HG02840 (cell line): Measurements from ENCODE around the gene ZMAT3.

ENCODE experiments used
- ATAC-seq: cut with Tn5 transposase; IDR thresholded peaks from one replicate; pipeline ENCODE4 v1.9.1; 2021; ENCODE audit warnings: mild to moderate bottlenecking, moderate library complexity, moderate number of reproducible peaks; ENCODE audit not compliant: unreplicated experiment, low FRiP score

The ZMAT3 gene

DNA sequence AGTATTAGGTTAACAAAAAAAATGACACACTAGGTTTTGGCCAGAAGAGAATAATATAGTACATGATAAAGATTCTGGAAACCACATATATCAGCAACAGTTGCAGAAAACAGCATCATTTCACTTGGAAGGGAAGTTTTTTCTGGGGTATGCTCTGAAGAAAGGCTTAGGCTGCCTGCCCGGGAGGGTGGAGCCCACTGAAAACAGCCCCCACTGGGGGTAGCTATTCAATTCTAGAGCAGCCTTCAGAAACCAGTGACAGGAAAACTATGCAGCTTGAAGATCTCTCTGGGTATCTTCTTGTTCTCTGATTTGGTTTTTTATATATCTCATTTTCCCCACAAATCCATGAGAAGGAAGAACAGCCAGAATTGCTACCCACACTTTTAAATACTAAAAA, 43.2 kb downstream of the ZMAT3 start:
- ATAC-seq = no peak

GRCh38 chr3:179027326-179027900, 44.2 kb downstream of the ZMAT3 start:
- ATAC-seq = no peak

DNA sequence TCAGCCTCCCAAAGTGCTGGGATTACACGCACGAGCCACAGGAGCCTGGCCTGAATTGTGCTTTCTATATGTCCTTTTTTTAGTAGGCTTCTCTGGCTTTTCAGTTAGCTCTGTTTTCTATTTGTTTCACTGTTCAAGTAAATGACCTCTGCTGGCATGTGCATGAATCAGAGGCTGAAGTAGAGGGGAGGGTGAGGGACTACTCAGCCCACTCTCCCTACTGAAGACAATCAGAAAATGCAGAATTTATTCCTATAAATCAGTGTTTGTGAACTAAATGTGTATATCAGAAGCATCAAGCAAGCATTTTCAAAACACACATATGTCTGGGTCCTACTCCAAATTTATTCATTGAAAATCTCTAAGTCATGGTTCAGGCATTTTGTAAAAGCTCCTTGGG, 45.0 kb downstream of the ZMAT3 start:
- no peak for ATAC-seq

GRCh38 chr3:179021119-179021903, 50.3 kb downstream of the ZMAT3 start:
- no peak for ATAC-seq

DNA sequence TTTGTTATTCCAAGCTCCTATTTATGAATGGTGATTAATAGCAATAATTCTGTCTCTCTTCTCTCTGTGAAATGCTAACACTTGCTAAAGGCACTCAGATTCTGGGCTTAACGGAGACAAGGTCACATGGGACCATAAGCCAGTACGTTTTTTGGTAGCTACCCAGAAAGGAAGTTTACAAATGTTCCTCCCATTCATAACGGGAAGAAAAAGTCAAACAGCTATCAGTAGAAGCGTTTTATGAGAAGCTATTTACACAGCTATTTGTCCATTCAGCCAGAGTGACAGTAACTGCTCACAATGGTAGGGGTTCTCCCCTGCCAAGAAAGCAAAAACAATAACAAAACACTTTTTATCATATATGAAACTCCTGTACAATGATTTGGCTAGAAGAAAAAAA, 51.5 kb downstream of the ZMAT3 start:
- no peak for ATAC-seq

GRCh38 chr3:179018808-179019207, 52.8 kb downstream of the ZMAT3 start:
- no peak for ATAC-seq

- peak; percentile 70 for ATAC-seq
Observed at GRCh38 chr3:179016979-179017670, 54.5 kb downstream of the ZMAT3 start.

GRCh38 chr3:179015551-179016020, 56.0 kb downstream of the ZMAT3 start:
- peak; percentile 57 for ATAC-seq

DNA sequence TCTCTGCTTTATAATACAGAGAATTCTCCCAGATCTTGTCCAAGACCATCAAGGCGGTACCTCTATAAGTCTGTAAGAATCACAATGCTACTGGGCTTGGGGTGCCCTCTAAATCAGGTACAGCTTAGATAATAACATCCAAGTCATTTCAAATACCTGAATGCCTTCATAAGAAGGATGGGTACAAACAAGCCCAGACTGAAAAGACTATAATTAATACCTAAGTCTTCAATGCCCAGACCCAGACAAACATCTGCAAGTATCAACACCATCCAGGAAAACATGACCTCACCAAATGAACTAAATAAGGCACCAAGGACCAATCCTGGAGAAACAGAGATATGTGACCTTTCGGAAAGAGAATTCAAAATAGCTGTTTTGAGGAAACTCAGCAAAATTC, 65.9 kb downstream of the ZMAT3 start:
- ATAC-seq = no peak

DNA sequence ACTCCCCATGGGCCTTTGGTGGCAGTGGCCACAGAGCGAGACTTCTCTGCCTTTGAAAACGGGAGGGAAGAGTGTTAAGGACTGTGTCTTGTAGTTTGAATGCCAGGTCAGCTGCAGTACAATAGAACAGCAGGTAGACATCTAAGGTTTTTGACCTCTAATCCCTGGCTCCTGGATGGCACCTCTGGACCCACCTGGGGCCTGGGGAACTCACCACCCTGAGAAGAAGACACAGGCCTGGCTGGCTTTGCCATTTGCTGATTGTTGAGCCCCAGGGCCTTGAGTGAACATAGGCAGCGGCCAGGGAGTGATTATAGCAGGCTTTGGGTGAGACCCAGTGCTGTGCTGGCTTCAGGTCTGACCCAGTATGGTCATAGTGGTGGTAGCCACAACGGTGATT, 66.4 kb downstream of the ZMAT3 start:
- ATAC-seq = no peak

DNA sequence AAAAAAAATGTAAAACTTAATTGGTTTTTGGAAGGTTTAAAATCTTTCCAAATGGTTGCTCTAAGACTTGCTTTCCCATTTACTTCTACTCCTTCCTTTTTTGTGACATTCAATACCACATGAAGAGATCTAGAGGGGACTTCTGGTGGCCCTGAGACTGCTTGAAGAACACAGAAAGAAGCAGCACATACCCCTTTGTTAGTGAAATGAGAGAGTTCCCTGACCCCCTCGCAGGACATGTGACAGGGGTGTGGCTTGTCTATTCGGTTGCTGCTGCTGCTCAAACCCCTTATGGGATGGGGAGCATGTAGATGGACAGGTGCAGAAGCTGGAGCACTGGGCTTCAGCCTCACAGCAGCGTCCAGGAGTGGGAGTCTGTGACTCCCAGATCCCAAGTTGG, 71.0 kb downstream of the ZMAT3 start:
- ATAC-seq = no peak

DNA sequence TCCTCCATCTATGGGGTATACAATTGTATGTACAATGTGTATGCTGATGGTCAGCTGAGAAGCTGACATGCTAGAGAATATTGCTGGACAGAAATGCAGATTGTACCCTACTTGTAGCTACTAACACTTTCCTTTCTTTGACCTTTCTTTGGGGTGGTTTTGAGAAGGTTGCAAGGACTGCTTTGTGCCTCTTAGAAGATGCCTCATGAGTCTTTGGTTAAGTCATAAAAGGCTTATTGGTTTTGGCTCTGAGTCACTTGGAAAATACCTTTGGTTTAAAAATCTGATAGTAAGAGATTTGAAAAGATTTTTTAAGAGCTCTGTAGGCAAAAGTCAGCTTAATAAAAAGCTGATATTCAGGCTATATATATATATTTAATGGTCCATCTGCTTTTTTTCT, 71.5 kb downstream of the ZMAT3 start:
- ATAC-seq = peak; percentile 79

DNA sequence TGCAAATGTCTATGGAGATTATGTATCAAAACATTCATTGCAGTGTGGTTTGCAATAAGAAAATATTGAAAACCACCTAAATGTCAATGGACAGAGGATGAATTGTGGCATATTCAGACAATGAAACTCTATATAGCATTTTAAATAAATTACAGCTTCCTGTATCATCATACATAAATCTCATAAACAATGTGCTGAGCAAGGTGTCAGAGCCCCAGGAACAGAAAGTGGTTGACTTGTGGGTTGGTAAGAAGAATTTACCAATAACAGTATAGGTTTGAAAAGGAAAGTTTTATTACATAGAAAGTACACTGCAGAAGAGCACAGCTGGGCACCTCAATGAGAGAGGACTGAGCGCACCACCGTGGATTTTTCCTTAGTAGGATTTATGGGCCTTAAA, 75.2 kb downstream of the ZMAT3 start:
- no peak for ATAC-seq

DNA sequence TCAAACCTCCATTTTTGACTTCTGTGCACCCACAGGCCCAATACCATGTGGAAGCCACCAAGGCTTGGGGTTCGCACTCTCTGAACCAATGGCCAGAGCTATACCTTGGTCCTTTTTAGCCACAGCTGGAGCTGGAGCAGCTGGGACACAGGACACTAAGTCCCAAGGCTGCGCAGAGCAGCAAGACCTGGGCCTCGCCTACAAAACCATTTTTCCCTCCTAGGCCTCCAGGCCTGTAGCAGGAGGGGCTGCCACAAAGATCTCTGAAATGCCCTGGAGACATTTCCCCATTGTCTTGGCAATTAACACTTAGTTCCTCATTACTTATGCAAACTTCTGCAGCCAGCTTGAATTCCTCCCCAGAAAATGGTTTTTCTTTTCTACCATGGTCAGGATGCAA, 81.3 kb downstream of the ZMAT3 start:
- ATAC-seq = no peak

GRCh38 chr3:178989821-178990220, 81.8 kb downstream of the ZMAT3 start:
- no peak for ATAC-seq

DNA sequence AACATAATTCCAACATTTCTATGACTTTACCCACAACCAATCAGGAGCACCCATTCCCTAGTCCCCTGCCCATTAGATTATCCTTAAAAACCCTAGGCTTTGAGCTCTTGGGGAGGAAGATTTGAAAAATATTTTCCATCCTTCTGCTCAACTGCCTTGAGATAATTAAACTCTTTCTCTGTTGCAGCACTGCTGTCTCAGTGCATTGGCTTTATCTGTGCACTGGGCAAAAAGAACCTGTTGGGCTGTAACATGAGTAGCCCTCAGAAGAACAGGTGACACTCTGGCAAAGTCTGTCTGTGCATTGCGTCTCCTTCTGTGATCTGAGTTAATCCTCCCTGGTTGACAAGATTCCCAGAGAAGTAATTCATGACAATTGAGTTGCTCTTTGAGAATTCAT, 83.9 kb downstream of the ZMAT3 start:
- no peak for ATAC-seq

GRCh38 chr3:178986456-178986855, 85.2 kb downstream of the ZMAT3 start:
- no peak for ATAC-seq

GRCh38 chr3:178982137-178982536, 89.5 kb downstream of the ZMAT3 start:
- no peak for ATAC-seq

GRCh38 chr3:178975320-178975719, 96.3 kb downstream of the ZMAT3 start:
- no peak for ATAC-seq

- no peak for ATAC-seq
Observed at GRCh38 chr3:178971614-178972013, 100.0 kb downstream of the ZMAT3 start.

DNA sequence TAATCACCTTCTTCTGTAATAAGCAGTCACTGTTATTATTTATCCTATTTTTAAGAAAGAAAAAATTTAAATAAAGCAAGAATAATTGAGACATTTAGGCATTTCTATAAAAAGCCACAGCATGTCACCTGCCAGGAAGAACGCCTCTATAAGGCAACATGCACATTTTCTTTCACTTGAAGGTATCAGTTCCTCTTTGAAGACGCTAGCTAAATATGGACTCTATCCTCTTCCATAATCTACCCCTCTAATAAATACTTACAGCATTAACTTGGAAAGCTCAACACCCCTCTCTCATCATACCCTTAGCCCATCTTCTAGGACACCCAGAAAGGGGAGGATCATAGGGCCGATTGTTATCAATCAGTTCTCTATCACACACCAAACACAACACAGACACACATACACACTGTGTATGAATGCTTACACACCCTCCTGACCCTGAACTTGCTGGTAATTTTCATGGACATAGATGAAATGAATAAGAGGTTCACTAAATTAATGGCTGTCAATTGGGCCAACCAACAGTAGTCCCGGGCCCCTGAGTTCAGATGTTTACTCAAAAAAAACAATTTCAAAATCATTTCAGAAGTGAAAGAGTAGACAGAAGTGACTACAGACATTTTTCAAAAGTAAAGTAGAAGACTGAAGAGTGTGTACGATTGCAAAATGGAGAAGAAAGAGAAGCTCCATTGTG, 102.5 kb downstream of the ZMAT3 start:
- peak; percentile 73 for ATAC-seq
